LNCAP (cell line): ENCODE results near the gene PDE2A.
A peak's percentile ranks its signal among the peaks of the same experiment; 100 is the strongest.

Source experiments
- TF ChIP-seq, protein P1 (sequence below): fragments of 450-650 bp; IDR thresholded peaks from 2 replicates; pipeline ENCODE4 v1.5.1; 2017; ENCODE audit warnings: mild to moderate bottlenecking

PDE2A gene

DNA sequence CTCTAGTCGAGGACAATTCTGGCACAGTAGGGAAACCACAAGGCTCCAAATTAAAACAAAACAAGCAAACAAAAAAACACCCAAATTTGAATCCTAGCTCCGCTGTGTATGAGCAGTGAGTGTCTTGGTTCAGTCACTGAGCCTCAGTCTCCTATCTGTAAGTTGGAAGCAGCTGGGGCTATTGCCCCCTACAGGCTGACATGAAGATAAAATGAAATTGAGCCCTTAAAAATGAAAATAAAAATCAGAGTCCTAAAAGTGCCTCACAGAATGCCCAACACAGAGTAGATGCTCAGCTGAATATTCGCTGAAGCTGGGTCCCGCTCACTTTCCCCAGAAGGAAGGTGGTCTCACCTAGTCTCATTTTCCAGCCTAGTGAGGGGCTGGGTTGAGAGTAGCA, 65.2 kb downstream of the PDE2A start:
- TF ChIP-seq, protein P1, sequence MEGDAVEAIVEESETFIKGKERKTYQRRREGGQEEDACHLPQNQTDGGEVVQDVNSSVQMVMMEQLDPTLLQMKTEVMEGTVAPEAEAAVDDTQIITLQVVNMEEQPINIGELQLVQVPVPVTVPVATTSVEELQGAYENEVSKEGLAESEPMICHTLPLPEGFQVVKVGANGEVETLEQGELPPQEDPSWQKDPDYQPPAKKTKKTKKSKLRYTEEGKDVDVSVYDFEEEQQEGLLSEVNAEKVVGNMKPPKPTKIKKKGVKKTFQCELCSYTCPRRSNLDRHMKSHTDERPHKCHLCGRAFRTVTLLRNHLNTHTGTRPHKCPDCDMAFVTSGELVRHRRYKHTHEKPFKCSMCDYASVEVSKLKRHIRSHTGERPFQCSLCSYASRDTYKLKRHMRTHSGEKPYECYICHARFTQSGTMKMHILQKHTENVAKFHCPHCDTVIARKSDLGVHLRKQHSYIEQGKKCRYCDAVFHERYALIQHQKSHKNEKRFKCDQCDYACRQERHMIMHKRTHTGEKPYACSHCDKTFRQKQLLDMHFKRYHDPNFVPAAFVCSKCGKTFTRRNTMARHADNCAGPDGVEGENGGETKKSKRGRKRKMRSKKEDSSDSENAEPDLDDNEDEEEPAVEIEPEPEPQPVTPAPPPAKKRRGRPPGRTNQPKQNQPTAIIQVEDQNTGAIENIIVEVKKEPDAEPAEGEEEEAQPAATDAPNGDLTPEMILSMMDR: peak; percentile 53; the same call in 1 of the 2 replicates

DNA sequence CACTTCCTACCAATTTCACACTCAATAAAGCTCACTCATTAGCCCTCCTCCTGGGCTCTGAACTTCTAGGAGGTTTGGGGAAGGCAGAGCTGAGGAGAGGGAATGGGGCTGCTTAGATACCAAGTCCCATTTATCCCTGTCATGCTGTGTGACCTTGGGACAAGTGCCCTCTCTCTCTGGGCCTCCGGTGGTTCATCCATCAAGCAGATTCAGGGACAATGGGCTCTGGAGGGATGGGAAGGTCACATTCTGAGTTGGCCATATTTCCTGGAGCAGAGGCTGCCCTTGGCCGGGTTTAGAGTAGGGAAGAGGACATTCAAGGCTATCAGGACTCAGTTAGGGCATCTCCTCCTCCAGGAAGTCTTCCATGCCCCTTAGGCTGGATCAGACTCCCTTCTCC, 66.7 kb downstream of the PDE2A start:
- TF ChIP-seq, protein P1: no peak

DNA sequence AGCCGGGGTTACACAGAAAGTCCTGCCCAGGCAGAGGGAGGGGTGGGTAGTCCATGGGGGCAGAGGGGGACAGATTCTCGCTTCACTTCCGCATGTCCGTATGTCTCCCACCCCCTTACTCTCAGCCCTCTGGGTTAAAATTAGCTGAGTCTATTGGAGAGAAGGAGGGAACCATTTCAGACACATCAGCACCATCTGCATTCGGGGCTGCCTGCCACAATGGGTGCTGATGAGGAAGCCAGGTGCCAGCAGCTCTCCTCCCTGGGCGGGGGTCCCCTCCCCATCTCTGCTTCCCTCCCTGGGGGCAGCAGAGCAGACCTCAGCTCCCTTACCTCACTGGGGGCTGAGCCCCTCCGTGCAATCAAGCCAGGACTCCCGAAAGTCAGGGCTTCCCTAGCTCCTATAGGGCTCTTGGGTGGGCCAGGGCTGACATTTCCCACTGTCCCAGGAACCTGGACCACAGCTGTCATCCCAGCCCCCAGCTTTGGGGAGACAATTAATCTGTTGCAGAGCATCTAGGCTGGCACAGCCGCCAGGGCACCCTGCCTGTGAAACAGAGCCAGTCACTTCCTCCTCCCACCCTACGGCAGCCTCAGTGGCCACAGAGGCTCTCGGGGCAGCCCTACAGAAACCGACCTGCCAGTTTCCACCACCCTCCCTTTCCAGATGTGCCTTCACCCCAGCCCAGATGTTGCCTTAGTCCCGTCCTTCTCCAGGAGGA, 67.3 kb downstream of the PDE2A start:
- TF ChIP-seq, protein P1: no peak

DNA sequence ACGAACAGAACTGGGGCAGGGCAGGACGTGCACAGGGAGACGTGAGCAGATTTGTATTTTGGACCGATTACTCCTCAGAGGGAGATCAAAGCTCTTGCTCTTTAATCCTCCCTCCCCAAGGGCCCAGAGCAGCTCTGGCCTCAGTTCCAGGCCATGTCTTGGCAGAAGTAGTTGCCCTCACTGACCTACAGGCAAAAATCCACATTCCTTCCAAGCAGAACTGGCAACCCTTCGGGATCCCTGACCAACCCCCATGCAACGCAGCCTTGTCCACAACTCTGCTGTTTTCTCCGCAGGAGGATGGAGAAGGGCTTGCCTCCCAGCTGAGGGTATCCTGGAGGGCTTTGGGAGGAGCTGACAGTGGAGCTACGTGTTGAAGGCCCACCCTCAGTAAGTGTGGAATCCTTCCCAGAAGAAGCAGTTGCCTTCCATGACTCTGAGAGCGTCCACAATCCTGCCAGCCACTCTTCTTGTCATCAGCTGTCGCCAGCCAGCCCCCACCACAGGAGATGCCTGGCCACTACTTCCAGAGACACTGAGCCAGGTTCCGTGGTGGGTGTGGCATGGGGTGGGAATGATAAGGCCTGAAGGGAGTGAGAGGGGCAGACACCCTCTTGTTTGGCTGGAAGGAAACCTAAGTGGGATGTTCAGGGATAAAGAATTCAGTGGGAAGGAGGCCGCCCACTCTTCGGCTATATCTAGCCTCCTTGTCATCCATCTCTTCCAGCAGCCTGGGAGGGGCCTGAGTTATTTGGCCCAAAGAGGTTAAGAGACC, 68.1 kb downstream of the PDE2A start:
- TF ChIP-seq, protein P1: no peak

DNA sequence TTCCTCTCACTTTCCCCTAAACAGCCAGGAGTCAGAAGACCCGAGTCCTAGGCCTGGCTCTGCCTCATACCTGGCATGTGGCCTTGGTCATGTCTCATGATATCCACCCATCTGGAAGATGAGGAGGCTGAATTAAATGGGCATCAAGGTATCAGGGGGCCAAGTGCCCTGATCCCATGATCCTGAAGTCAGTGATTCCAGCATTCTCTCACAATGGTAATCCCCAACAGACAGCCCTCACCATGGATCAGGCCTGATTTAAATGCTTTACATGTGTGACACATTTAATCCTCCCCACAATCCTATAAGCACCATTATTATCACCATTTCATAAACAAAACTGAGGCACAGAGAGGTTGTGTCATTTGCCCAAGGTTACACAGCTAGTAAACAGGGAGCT, 70.0 kb downstream of the PDE2A start:
- TF ChIP-seq, protein P1: no peak

DNA sequence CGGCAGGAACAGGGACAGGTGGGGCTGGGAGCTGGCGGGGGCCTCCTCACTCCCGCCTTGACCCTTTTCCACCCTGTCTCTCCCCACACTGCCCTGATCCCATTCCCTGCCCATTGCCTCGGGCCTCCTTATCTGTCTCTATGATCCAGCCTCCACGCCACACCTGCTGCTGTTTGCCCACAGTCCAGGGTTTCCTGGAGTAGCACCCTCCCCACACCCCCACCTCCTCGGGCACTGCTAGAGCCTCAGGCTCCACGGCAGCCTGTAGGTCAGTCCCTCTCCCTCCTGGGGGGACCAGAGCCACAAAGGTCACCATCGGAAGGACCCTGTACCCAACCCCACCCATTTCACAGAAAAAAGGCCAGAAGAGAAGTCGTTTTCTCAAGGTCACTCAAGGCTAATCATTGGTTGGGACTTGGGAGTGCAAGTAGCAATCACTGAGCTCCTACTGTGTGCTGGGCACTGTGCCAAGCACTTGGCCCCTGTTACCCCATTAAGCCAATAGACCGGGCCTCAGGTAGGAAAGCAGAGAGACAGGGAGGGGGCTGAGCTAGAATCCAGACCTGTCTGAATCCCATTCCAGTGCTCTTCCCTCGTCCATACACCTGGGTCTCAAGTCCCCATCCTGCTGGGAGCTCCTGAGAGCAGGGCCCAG, 71.8 kb downstream of the PDE2A start:
- TF ChIP-seq, protein P1: no peak

DNA sequence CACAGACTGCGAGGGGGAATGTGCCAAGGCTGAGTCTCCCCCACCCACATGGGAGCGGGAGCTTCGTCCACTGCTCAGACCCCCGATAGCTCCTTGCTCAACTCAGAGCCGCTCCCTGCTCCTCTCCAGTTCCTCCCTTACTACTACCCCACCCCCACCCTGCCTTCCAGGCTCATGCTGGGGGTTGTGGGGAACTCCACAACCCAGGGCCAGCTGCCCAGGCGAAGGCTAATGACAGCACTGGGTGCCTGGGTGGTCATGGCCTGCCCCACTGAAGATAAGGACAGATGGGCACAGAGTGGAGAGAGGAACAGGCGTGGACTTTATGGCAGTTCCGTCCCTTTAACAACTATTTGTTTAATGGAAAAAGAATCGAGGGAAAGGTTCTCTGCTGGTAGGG, 73.7 kb downstream of the PDE2A start:
- TF ChIP-seq, protein P1: no peak
